ENCODE data around the gene GALNT8.
"Not testable (repeated sequence)": the region's sequence is repeated elsewhere in the genome, so short reads cannot be mapped to it uniquely, and the experiment has no call there.

The GALNT8 gene

DNA sequence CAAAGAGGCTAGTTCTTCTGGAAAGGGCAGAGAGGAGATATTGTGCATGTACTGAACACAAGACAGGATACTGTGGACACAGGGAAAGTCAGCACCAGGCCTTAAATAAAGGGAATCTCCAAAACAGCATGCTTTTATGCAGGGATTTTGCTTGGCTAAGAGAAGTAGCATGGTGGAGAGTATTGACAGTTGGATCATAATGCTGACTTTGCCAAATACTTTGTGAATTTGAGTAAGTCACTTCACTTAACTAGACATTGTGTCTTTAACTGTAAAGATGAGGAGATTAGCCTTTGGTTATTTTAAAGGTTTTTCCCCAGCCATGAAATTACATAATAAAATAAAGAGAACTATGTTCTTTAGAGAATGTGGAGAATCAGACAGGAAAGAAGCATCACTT lies 24.5 kb downstream of the GALNT8 start:
- no peak for DNase-seq
- Histone ChIP-seq H3K27ac (no peak overlapping the region), H3K9me3 (ENCODE audit: severe bottlenecking) (peaks cover 2% of the 10 kb centered on the region), H3K27me3 (ENCODE audit: insufficient read depth, low read depth, severe bottlenecking) (no peaks in the 10 kb centered on the region), H3K36me3 (no peaks in the 10 kb centered on the region; the same call in 1 of the 2 replicates), H3K4me3 (ENCODE audit: low read depth, low read length) (no peak overlapping the region)
- TF ChIP-seq CTCF (IDR thresholded peaks at IDR 0.05; ENCODE audit: low read depth, low read length), result no peak

- peaks cover 2% of the 10 kb centered on the region for H3K9me3 ChIP-seq (ENCODE audit: severe bottlenecking)
- H3K36me3 ChIP-seq, result no peaks in the 10 kb centered on the region; the same call in 1 of the 2 replicates
- no peak for TF ChIP-seq CTCF (IDR thresholded peaks at IDR 0.05; ENCODE audit: low read depth, low read length)
- no peak overlapping the region for H3K27ac ChIP-seq
- no peak overlapping the region for H3K4me3 ChIP-seq (ENCODE audit: low read depth, low read length)
- DNase-seq, result no peak
- H3K27me3 ChIP-seq (ENCODE audit: insufficient read depth, low read depth, severe bottlenecking), result no peaks in the 10 kb centered on the region
Observed at GRCh38 chr12:4745249-4745648, 25.0 kb downstream of the GALNT8 start.

- not testable (repeated sequence) for H3K36me3 ChIP-seq; H3K4me3 ChIP-seq (ENCODE audit: low read depth, low read length); DNase-seq; H3K27me3 ChIP-seq (ENCODE audit: insufficient read depth, low read depth, severe bottlenecking); H3K27ac ChIP-seq; H3K9me3 ChIP-seq (ENCODE audit: severe bottlenecking)
Observed at GRCh38 chr12:4751654-4752053, 31.5 kb downstream of the GALNT8 start.

- TF ChIP-seq CTCF (IDR thresholded peaks at IDR 0.05; ENCODE audit: low read depth, low read length), result no peak
- DNase-seq, result no peak
- H3K36me3 ChIP-seq, result peaks cover 13% of the 10 kb centered on the region; the same call in 1 of the 2 replicates
- no peaks in the 10 kb centered on the region for H3K9me3 ChIP-seq (ENCODE audit: severe bottlenecking)
- H3K4me3 ChIP-seq (ENCODE audit: low read depth, low read length), result no peak overlapping the region
- no peaks in the 10 kb centered on the region for H3K27me3 ChIP-seq (ENCODE audit: insufficient read depth, low read depth, severe bottlenecking)
- H3K27ac ChIP-seq, result no peak overlapping the region
Observed at GRCh38 chr12:4762773-4763172, 42.6 kb downstream of the GALNT8 start.

GRCh38 chr12:4763549-4763948 lies 43.3 kb downstream of the GALNT8 start:
- Histone ChIP-seq H3K4me3 (ENCODE audit: low read depth, low read length) (no peak overlapping the region), H3K27me3 (ENCODE audit: insufficient read depth, low read depth, severe bottlenecking) (no peaks in the 10 kb centered on the region), H3K27ac (no peak overlapping the region), H3K9me3 (ENCODE audit: severe bottlenecking) (no peaks in the 10 kb centered on the region), H3K36me3 (peaks cover 15% of the 10 kb centered on the region)
- DNase-seq, result peak; percentile 61
- TF ChIP-seq CTCF (IDR thresholded peaks at IDR 0.05; ENCODE audit: low read depth, low read length), result peak; percentile 51

GRCh38 chr12:4766445-4766844 lies 46.2 kb downstream of the GALNT8 start:
- H3K4me3 ChIP-seq (ENCODE audit: low read depth, low read length), result no peak overlapping the region
- H3K27ac ChIP-seq, result no peak overlapping the region
- no peaks in the 10 kb centered on the region for H3K27me3 ChIP-seq (ENCODE audit: insufficient read depth, low read depth, severe bottlenecking)
- no peaks in the 10 kb centered on the region for H3K9me3 ChIP-seq (ENCODE audit: severe bottlenecking)
- TF ChIP-seq CTCF (IDR thresholded peaks at IDR 0.05; ENCODE audit: low read depth, low read length), result no peak
- no peak for DNase-seq
- peaks cover 11% of the 10 kb centered on the region for H3K36me3 ChIP-seq

Measured in WERI-Rb-1 (cell line).